WTC11 (cell line): ENCODE data around the gene SLC2A6.

ENCODE experiments used
- CREM ChIP-seq: sonication (generic); formaldehyde crosslinking; IDR thresholded peaks from 2 replicates; pipeline ENCODE4 v1.8.1; 2022; ENCODE audit warnings: mild to moderate bottlenecking, missing genetic modification reagents, moderate library complexity
- NFYB ChIP-seq: sonication (generic); formaldehyde crosslinking; conservative IDR thresholded peaks from 2 replicates; pipeline ENCODE4 v1.8.0; 2022; ENCODE audit warnings: low read depth, missing genetic modification reagents
- NR1H2 ChIP-seq: sonication (generic); formaldehyde crosslinking; IDR thresholded peaks from 2 replicates; pipeline ENCODE4 v1.9.0; 2021; ENCODE audit warnings: mild to moderate bottlenecking, moderate library complexity, missing genetic modification reagents
- NR2C2 ChIP-seq: sonication (generic); formaldehyde crosslinking; IDR thresholded peaks from 2 replicates; pipeline ENCODE4 v1.8.0; 2022; ENCODE audit warnings: mild to moderate bottlenecking, missing genetic modification reagents
- SMAD3 ChIP-seq: sonication (generic); formaldehyde crosslinking; IDR thresholded peaks from 2 replicates; pipeline ENCODE4 v1.8.0; 2022; ENCODE audit warnings: missing genetic modification reagents, mild to moderate bottlenecking, borderline replicate concordance
- ZNF671 ChIP-seq: fragments of 250-450 bp; sonication (Bioruptor Pico); IDR thresholded peaks from 2 replicates; pipeline ENCODE4 v1.8.0; 2021; ENCODE audit warnings: mild to moderate bottlenecking
- TF ChIP-seq, protein P1 (sequence below): fragments of 200-600 bp; IDR thresholded peaks from 2 replicates; pipeline ENCODE4 v1.8.0; 2022; ENCODE audit warnings: antibody characterized with exemption
- TF ChIP-seq, protein P2 (sequence below): sonication (generic); formaldehyde crosslinking; IDR thresholded peaks from 2 replicates; pipeline ENCODE4 v1.8.1; 2023; ENCODE audit warnings: mild to moderate bottlenecking, missing genetic modification reagents, borderline replicate concordance
- TF ChIP-seq, protein P3 (sequence below): sonication (generic); formaldehyde crosslinking; IDR thresholded peaks from 2 replicates; pipeline ENCODE4 v1.8.1; 2023; ENCODE audit warnings: mild to moderate bottlenecking, missing genetic modification reagents, moderate library complexity
- TF ChIP-seq, protein P4 (sequence below): sonication (generic); formaldehyde crosslinking; IDR thresholded peaks from 2 replicates; pipeline ENCODE4 v1.8.1; 2023; ENCODE audit warnings: mild to moderate bottlenecking, missing genetic modification reagents
- TF ChIP-seq, protein P5 (sequence below): sonication (generic); formaldehyde crosslinking; IDR thresholded peaks from 2 replicates; pipeline ENCODE4 v1.8.1; 2022; ENCODE audit warnings: low read depth, missing genetic modification reagents, borderline replicate concordance
- TF ChIP-seq, protein P6 (sequence below): sonication (generic); formaldehyde crosslinking; IDR thresholded peaks from 2 replicates; pipeline ENCODE4 v1.8.0; 2022; ENCODE audit warnings: mild to moderate bottlenecking, missing genetic modification reagents
- TF ChIP-seq, protein P7 (sequence below): sonication (generic); formaldehyde crosslinking; IDR thresholded peaks from 2 replicates; pipeline ENCODE4 v1.8.1; 2022; ENCODE audit warnings: mild to moderate bottlenecking, missing genetic modification reagents, moderate library complexity, borderline replicate concordance
- TF ChIP-seq, protein P8 (sequence below): sonication (generic); formaldehyde crosslinking; IDR thresholded peaks from 2 replicates; pipeline ENCODE4 v1.8.0; 2022; ENCODE audit warnings: mild to moderate bottlenecking, missing genetic modification reagents

DNA sequence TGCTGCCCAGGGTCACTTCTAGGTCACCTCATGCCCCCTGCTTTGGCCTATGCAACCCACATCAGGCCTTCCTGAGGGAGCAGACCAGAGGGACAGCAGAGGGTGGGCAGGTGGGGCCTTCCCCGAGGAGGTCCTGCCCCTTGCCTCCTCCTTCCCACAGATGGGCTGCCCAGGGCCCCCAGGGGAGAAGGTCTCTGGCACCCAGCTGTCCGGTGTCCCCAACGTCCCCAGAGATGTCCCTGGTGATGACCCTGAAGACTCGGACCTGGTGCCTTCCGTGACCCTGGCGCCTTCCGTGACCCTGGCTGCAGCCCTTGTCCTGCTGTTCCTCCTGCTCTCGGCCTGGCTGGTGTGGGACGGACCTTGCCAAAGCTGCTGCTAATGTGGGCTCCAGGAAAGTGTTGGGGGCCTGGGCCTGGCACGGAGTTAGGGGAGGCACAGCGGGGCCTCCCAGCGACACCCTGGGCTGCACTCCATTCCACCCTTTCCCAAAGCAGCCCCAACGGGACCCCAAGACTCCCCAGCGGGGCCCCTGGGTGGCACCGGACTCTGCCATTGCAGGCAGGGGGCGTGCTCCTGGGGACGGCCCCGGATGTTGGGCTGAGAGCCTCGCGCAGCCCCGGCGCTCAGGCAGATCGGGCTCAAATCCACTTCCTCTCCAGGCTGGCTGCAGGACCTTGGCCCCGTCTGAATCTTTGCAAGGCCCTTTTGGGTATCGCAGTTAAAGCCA lies 6.8 kb upstream of the SLC2A6 start:
- no peak for TF ChIP-seq ZNF671 (CRISPR knock-in tag)
- TF ChIP-seq, protein P1, sequence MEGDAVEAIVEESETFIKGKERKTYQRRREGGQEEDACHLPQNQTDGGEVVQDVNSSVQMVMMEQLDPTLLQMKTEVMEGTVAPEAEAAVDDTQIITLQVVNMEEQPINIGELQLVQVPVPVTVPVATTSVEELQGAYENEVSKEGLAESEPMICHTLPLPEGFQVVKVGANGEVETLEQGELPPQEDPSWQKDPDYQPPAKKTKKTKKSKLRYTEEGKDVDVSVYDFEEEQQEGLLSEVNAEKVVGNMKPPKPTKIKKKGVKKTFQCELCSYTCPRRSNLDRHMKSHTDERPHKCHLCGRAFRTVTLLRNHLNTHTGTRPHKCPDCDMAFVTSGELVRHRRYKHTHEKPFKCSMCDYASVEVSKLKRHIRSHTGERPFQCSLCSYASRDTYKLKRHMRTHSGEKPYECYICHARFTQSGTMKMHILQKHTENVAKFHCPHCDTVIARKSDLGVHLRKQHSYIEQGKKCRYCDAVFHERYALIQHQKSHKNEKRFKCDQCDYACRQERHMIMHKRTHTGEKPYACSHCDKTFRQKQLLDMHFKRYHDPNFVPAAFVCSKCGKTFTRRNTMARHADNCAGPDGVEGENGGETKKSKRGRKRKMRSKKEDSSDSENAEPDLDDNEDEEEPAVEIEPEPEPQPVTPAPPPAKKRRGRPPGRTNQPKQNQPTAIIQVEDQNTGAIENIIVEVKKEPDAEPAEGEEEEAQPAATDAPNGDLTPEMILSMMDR: no peak
- TF ChIP-seq SMAD3 (CRISPR knock-in tag): no peak
- TF ChIP-seq, protein P2, sequence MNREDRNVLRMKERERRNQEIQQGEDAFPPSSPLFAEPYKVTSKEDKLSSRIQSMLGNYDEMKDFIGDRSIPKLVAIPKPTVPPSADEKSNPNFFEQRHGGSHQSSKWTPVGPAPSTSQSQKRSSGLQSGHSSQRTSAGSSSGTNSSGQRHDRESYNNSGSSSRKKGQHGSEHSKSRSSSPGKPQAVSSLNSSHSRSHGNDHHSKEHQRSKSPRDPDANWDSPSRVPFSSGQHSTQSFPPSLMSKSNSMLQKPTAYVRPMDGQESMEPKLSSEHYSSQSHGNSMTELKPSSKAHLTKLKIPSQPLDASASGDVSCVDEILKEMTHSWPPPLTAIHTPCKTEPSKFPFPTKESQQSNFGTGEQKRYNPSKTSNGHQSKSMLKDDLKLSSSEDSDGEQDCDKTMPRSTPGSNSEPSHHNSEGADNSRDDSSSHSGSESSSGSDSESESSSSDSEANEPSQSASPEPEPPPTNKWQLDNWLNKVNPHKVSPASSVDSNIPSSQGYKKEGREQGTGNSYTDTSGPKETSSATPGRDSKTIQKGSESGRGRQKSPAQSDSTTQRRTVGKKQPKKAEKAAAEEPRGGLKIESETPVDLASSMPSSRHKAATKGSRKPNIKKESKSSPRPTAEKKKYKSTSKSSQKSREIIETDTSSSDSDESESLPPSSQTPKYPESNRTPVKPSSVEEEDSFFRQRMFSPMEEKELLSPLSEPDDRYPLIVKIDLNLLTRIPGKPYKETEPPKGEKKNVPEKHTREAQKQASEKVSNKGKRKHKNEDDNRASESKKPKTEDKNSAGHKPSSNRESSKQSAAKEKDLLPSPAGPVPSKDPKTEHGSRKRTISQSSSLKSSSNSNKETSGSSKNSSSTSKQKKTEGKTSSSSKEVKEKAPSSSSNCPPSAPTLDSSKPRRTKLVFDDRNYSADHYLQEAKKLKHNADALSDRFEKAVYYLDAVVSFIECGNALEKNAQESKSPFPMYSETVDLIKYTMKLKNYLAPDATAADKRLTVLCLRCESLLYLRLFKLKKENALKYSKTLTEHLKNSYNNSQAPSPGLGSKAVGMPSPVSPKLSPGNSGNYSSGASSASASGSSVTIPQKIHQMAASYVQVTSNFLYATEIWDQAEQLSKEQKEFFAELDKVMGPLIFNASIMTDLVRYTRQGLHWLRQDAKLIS: no peak
- TF ChIP-seq, protein P3, sequence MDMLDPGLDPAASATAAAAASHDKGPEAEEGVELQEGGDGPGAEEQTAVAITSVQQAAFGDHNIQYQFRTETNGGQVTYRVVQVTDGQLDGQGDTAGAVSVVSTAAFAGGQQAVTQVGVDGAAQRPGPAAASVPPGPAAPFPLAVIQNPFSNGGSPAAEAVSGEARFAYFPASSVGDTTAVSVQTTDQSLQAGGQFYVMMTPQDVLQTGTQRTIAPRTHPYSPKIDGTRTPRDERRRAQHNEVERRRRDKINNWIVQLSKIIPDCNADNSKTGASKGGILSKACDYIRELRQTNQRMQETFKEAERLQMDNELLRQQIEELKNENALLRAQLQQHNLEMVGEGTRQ (CRISPR knock-in tag): no peak
- TF ChIP-seq NR1H2 (CRISPR knock-in tag): no peak
- TF ChIP-seq, protein P4, sequence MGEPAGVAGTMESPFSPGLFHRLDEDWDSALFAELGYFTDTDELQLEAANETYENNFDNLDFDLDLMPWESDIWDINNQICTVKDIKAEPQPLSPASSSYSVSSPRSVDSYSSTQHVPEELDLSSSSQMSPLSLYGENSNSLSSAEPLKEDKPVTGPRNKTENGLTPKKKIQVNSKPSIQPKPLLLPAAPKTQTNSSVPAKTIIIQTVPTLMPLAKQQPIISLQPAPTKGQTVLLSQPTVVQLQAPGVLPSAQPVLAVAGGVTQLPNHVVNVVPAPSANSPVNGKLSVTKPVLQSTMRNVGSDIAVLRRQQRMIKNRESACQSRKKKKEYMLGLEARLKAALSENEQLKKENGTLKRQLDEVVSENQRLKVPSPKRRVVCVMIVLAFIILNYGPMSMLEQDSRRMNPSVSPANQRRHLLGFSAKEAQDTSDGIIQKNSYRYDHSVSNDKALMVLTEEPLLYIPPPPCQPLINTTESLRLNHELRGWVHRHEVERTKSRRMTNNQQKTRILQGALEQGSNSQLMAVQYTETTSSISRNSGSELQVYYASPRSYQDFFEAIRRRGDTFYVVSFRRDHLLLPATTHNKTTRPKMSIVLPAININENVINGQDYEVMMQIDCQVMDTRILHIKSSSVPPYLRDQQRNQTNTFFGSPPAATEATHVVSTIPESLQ (CRISPR knock-in tag): no peak
- TF ChIP-seq, protein P5, sequence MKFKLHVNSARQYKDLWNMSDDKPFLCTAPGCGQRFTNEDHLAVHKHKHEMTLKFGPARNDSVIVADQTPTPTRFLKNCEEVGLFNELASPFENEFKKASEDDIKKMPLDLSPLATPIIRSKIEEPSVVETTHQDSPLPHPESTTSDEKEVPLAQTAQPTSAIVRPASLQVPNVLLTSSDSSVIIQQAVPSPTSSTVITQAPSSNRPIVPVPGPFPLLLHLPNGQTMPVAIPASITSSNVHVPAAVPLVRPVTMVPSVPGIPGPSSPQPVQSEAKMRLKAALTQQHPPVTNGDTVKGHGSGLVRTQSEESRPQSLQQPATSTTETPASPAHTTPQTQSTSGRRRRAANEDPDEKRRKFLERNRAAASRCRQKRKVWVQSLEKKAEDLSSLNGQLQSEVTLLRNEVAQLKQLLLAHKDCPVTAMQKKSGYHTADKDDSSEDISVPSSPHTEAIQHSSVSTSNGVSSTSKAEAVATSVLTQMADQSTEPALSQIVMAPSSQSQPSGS (CRISPR knock-in tag): no peak
- TF ChIP-seq, protein P6, sequence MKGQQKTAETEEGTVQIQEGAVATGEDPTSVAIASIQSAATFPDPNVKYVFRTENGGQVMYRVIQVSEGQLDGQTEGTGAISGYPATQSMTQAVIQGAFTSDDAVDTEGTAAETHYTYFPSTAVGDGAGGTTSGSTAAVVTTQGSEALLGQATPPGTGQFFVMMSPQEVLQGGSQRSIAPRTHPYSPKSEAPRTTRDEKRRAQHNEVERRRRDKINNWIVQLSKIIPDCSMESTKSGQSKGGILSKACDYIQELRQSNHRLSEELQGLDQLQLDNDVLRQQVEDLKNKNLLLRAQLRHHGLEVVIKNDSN (CRISPR knock-in tag): no peak
- no peak for TF ChIP-seq CREM (CRISPR knock-in tag)
- TF ChIP-seq NR2C2: no peak
- TF ChIP-seq, protein P7, sequence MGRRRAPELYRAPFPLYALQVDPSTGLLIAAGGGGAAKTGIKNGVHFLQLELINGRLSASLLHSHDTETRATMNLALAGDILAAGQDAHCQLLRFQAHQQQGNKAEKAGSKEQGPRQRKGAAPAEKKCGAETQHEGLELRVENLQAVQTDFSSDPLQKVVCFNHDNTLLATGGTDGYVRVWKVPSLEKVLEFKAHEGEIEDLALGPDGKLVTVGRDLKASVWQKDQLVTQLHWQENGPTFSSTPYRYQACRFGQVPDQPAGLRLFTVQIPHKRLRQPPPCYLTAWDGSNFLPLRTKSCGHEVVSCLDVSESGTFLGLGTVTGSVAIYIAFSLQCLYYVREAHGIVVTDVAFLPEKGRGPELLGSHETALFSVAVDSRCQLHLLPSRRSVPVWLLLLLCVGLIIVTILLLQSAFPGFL (CRISPR knock-in tag): no peak
- TF ChIP-seq, protein P8, sequence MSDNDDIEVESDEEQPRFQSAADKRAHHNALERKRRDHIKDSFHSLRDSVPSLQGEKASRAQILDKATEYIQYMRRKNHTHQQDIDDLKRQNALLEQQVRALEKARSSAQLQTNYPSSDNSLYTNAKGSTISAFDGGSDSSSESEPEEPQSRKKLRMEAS (CRISPR knock-in tag): no peak
- TF ChIP-seq NFYB (CRISPR knock-in tag): no peak
